Breast epithelium (tissue), 3 donors: ENCODE results near the gene ACAN.

Experiments
- CTCF ChIP-seq, 3 donors: fragments of 450-650 bp; IDR thresholded peaks; one replicate each; pipeline ENCODE4 v1.5.1; 2016 to 2017; ENCODE audit warnings: antibody characterized with exemption in 3 of 3, mild to moderate bottlenecking in 3 of 3, moderate library complexity in 3 of 3
- POLR2A ChIP-seq: fragments of 450-650 bp; IDR thresholded peaks from one replicate; pipeline ENCODE4 v1.6.1; 2016; ENCODE audit warnings: antibody characterized with exemption, mild to moderate bottlenecking, moderate library complexity

GRCh38 chr15:88872106-88872505, 68.9 kb downstream of the ACAN start:
- no peak for TF ChIP-seq POLR2A
- TF ChIP-seq CTCF (IDR thresholded peaks at IDR 0.05): no peak
